NCI-H69 (cell line): Measurements from ENCODE around the gene ZNF83.
"Not testable (repeated sequence)": the region's sequence is repeated elsewhere in the genome, so short reads cannot be mapped to it uniquely, and the experiment has no call there.

Experiments used
- DNase-seq: peaks from one replicate; lab custom pipeline; 2025; lab: John Stamatoyannopoulos, UW

Gene ZNF83

GRCh38 chr19:52639996-52640395 is 1.8 kb upstream of the ZNF83 start:
- DNase-seq, result no peak

- DNase-seq, result peak; percentile 77
Measured at GRCh38 chr19:52638601-52639000, 446 bp upstream of the ZNF83 start.

GRCh38 chr19:52635786-52636570 is 2.2 kb downstream of the ZNF83 start:
- no peak for DNase-seq

- not testable (repeated sequence) for DNase-seq
Measured at GRCh38 chr19:52627441-52627840, 10.7 kb downstream of the ZNF83 start.

- no peak for DNase-seq
Measured at GRCh38 chr19:52626915-52627314, 11.2 kb downstream of the ZNF83 start.

- peak; percentile 32 for DNase-seq
Measured at GRCh38 chr19:52622261-52622660, 15.9 kb downstream of the ZNF83 start.

- no peak for DNase-seq
Measured at GRCh38 chr19:52621376-52621775, 16.8 kb downstream of the ZNF83 start.

- no peak for DNase-seq
Measured at GRCh38 chr19:52613299-52613906, 24.8 kb downstream of the ZNF83 start.

- no peak for DNase-seq
Measured at GRCh38 chr19:52603558-52604207, 34.5 kb downstream of the ZNF83 start.

GRCh38 chr19:52602941-52603340 is 35.2 kb downstream of the ZNF83 start:
- DNase-seq, result no peak

- DNase-seq, result peak; percentile 41
Measured at GRCh38 chr19:52601974-52602366, 36.2 kb downstream of the ZNF83 start.

- peak; percentile 94 for DNase-seq
Measured at GRCh38 chr19:52601025-52601973, 36.9 kb downstream of the ZNF83 start.

GRCh38 chr19:52600639-52601024 is 37.5 kb downstream of the ZNF83 start:
- DNase-seq, result peak; percentile 66

GRCh38 chr19:52599241-52599640 is 38.9 kb downstream of the ZNF83 start:
- no peak for DNase-seq

- DNase-seq, result not testable (repeated sequence)
Measured at GRCh38 chr19:52593441-52593840, 44.7 kb downstream of the ZNF83 start.

GRCh38 chr19:52592301-52592700 is 45.9 kb downstream of the ZNF83 start:
- no peak for DNase-seq

- peak; percentile 23 for DNase-seq
Measured at GRCh38 chr19:52590728-52591127, 47.4 kb downstream of the ZNF83 start.

- DNase-seq, result no peak
Measured at GRCh38 chr19:52585604-52586003, 52.6 kb downstream of the ZNF83 start.

GRCh38 chr19:52584736-52585440 is 53.3 kb downstream of the ZNF83 start:
- no peak for DNase-seq

- peak; percentile 96 for DNase-seq
Measured at GRCh38 chr19:52570000-52570861, 67.9 kb downstream of the ZNF83 start, which contains the start of gene ZNF701. TSS of gene ZNF701 (plus strand) at chr19:52570287. CDS start at chr19:52574148, 3,861 bp downstream.
